DOHH2 (cell line): ENCODE measurements around the gene EFCAB7.

Experiments used
- H3F3A ChIP-seq: fragments of 200-600 bp; sonication (generic), shearing (Covaris generic); 2 replicates; pipeline ENCODE4 v1.6.0; 2016; ENCODE audit warnings: antibody characterized with exemption, mild to moderate bottlenecking; ENCODE audit not compliant: control insufficient read depth, insufficient read depth
- H3K27ac ChIP-seq: fragments of 200-600 bp; sonication (generic); 2 replicates; pipeline ENCODE4 v1.5.1; 2014; ENCODE audit warnings: low read depth, mild to moderate bottlenecking, low read length, moderate library complexity
- H3K27me3 ChIP-seq: fragments of 200-600 bp; sonication (generic); 2 replicates; pipeline ENCODE4 v1.6.1; 2014; ENCODE audit warnings: mild to moderate bottlenecking, low read length, mixed read lengths; ENCODE audit not compliant: control insufficient read depth
- H3K36me3 ChIP-seq: fragments of 200-600 bp; sonication (generic); 2 replicates; pipeline ENCODE4 v1.6.1; 2014; ENCODE audit warnings: mild to moderate bottlenecking, low read length, moderate library complexity, mixed read lengths; ENCODE audit not compliant: control insufficient read depth
- H3K4me1 ChIP-seq: fragments of 200-600 bp; sonication (generic); 2 replicates; pipeline ENCODE4 v1.6.1; 2014; ENCODE audit warnings: mild to moderate bottlenecking, low read length, mixed read lengths; ENCODE audit not compliant: control insufficient read depth
- H3K4me2 ChIP-seq: fragments of 200-600 bp; sonication (generic); 2 replicates; pipeline ENCODE4 v1.6.0; 2014; ENCODE audit warnings: mild to moderate bottlenecking, low read length, moderate library complexity
- H3K4me3 ChIP-seq: fragments of 200-600 bp; sonication (generic); 2 replicates; pipeline ENCODE4 v1.5.1; 2014; ENCODE audit warnings: mild to moderate bottlenecking, low read length, mixed read lengths
- H3K79me2 ChIP-seq: fragments of 200-600 bp; sonication (generic); 2 replicates; pipeline ENCODE4 v1.6.1; 2014; ENCODE audit warnings: mild to moderate bottlenecking, low read length, mixed read lengths; ENCODE audit not compliant: control insufficient read depth
- H3K9me2 ChIP-seq: fragments of 200-600 bp; sonication (generic); replicated peaks from 2 replicates; pipeline ENCODE4 v1.6.1; 2014; ENCODE audit warnings: mild to moderate bottlenecking, low read length, mixed read lengths; ENCODE audit not compliant: control insufficient read depth
- H3K9me3 ChIP-seq: fragments of 200-600 bp; sonication (generic); 2 replicates; pipeline ENCODE4 v1.6.1; 2014; ENCODE audit warnings: antibody characterized with exemption, low read length, mixed read lengths; ENCODE audit not compliant: control insufficient read depth, insufficient read depth
- H4K20me1 ChIP-seq: fragments of 200-600 bp; sonication (generic); 2 replicates; pipeline ENCODE4 v1.6.0; 2014; ENCODE audit warnings: low read depth, mild to moderate bottlenecking, antibody characterized with exemption, low read length, moderate library complexity; ENCODE audit not compliant: control insufficient read depth, insufficient read depth
- TF ChIP-seq, protein P1 (sequence below): fragments of 200-600 bp; sonication (generic); IDR thresholded peaks from one replicate; pipeline ENCODE4 v1.5.1; 2014; ENCODE audit warnings: antibody characterized with exemption, mild to moderate bottlenecking, low read depth, low read length; ENCODE audit not compliant: poor library complexity, severe bottlenecking

EFCAB7 gene

GRCh38 chr1:63621698-63622097 is 98.4 kb downstream of the EFCAB7 start:
- H3K27ac ChIP-seq = no peak overlapping the region
- H3K79me2 ChIP-seq = no peaks in the 10 kb centered on the region
- no peaks in the 10 kb centered on the region for H3K27me3 ChIP-seq
- TF ChIP-seq, protein P1, sequence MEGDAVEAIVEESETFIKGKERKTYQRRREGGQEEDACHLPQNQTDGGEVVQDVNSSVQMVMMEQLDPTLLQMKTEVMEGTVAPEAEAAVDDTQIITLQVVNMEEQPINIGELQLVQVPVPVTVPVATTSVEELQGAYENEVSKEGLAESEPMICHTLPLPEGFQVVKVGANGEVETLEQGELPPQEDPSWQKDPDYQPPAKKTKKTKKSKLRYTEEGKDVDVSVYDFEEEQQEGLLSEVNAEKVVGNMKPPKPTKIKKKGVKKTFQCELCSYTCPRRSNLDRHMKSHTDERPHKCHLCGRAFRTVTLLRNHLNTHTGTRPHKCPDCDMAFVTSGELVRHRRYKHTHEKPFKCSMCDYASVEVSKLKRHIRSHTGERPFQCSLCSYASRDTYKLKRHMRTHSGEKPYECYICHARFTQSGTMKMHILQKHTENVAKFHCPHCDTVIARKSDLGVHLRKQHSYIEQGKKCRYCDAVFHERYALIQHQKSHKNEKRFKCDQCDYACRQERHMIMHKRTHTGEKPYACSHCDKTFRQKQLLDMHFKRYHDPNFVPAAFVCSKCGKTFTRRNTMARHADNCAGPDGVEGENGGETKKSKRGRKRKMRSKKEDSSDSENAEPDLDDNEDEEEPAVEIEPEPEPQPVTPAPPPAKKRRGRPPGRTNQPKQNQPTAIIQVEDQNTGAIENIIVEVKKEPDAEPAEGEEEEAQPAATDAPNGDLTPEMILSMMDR = no peak
- no peaks in the 10 kb centered on the region for H3K9me3 ChIP-seq
- no peaks in the 10 kb centered on the region for H3F3A ChIP-seq
- H3K4me3 ChIP-seq = no peak overlapping the region
- H3K36me3 ChIP-seq = no peaks in the 10 kb centered on the region
- no peaks in the 10 kb centered on the region for H3K4me1 ChIP-seq
- H3K4me2 ChIP-seq = no peak overlapping the region
- H3K9me2 ChIP-seq = no peaks in the 10 kb centered on the region
- no peaks in the 10 kb centered on the region for H4K20me1 ChIP-seq
